Heart left ventricle (tissue), 16 donors: ENCODE data around the gene RBMS3. TPM values are rescaled to one million over a fixed set of nuclear protein-coding genes. Genes with fewer than 3 reads are reported as not detected.
"Not testable (repeated sequence)": the region's sequence is repeated elsewhere in the genome, so short reads cannot be mapped to it uniquely, and the experiment has no call there.

Experiments
- ATAC-seq, 4 donors: fragments of 200-7000 bp; cut with Tn5 transposase; one replicate each; pipeline ENCODE4 v1.9.1; 2020 to 2022; ENCODE audit warnings: moderate library complexity in 4 of 4, mild to moderate bottlenecking in 3 of 4, moderate number of reproducible peaks in 1 of 4
- DNase-seq, 5 donors: peaks; one replicate each; pipeline ENCODE4 v3.0.0-alpha.2; 2020
- H3K27ac ChIP-seq, 12 donors: fragments of 200-600 bp; sonication (generic) in 4 of 12; one replicate each; pipeline versions ENCODE4 v1.5.0 to v1.8.0; 2016 to 2022; ENCODE audit warnings: mild to moderate bottlenecking in 2 of 12
- H3K27me3 ChIP-seq, 9 donors: fragments of 200-600 bp; sonication (generic) in 2 of 9; one replicate each; pipeline versions ENCODE4 v1.5.1 to v1.8.0; 2016 to 2022; ENCODE audit warnings: mild to moderate bottlenecking in 3 of 9
- H3K36me3 ChIP-seq, 9 donors: fragments of 200-600 bp; sonication (generic) in 2 of 9; one replicate each; pipeline versions ENCODE4 v1.5.0 to v1.8.0; 2018 to 2022; ENCODE audit warnings: mild to moderate bottlenecking in 2 of 9
- H3K4me1 ChIP-seq, 12 donors: fragments of 200-600 bp; sonication (generic) in 4 of 12; one replicate each; pipeline versions ENCODE4 v1.5.0 to v1.8.0; 2016 to 2022; ENCODE audit warnings: mild to moderate bottlenecking in 3 of 12
- H3K4me3 ChIP-seq, 12 donors: fragments of 200-600 bp; sonication (generic) in 4 of 12; one replicate each; pipeline versions ENCODE4 v1.5.0 to v1.8.0; 2017 to 2022; ENCODE audit warnings: mild to moderate bottlenecking in 9 of 12, moderate library complexity in 4 of 12
- H3K9me3 ChIP-seq, 12 donors: fragments of 200-600 bp; sonication (generic) in 4 of 12; one replicate each; pipeline versions ENCODE4 v1.5.0 to v1.8.0; 2016 to 2022; ENCODE audit warnings: mild to moderate bottlenecking in 1 of 12
- CTCF ChIP-seq, 12 donors: fragments of 200-600 bp; sonication (generic) in 4 of 12; IDR thresholded peaks; one replicate each; pipeline versions ENCODE4 v1.5.0 to v1.8.0; 2018 to 2022; ENCODE audit warnings: antibody characterized with exemption in 12 of 12, mild to moderate bottlenecking in 5 of 12
- POLR2A ChIP-seq, 2 donors: fragments of 450-650 bp; IDR thresholded peaks; one replicate each; pipeline ENCODE4 v1.6.1; 2017; ENCODE audit warnings: antibody characterized with exemption in 2 of 2, mild to moderate bottlenecking in 2 of 2, moderate library complexity in 2 of 2
- WGBS, 4 donors: extraction: QIAGEN DNeasy Blood & Tissue Kit in 2 of 4; methylation state at CpG; one replicate each; pipeline versions ENCODE4 v1.1.5 to v1.1.7; 2013 to 2018; 5-methylcytosine and 5-hydroxymethylcytosine counted together
- intact Hi-C, 10 donors: fragments of 100-400 bp; cut with DNase I; formaldehyde crosslinking; loops; one replicate each; pipeline versions ENCODE4 v1.11.1 to v1.14.2; 2022
- polyA plus RNA-seq, 2 donors: library from polyadenylated mRNA; stranded (reverse); fragments of 200-250 nt; gene quantifications; one replicate each; pipeline ENCODE4 v1.2.3, GENCODE V29; 2013
- total RNA-seq, 9 donors: library from RNA; depleted of rRNA in 2 of 9; stranded (reverse); fragments of >200 nt in 2 of 9; fragmentation: NEBNext Ultra II Directional in 3 of 9; extraction: Animal tissue kit (Norgen Biotek cat#: 25700) in 3 of 9; gene quantifications; one replicate each; pipeline versions ENCODE4 v1.1.0 to v1.2.4, GENCODE V29; 2016 to 2023
- donor health status: ischemic (EF 13 %, LVEDD 7.1; RV severe dilation, severe dysfunction).
- donor health status: healthy with polysubstance abuse.
- donor health status: DM: no; HTN: yes; CAD: no.
- donor health status: DM: no; HTN: no; CAD: no.
- donor health status: ischemic (EF 25% LVEDD 6.9; RV normal size, moderate dysfunction).
- donor health status: ischemic (EF 25% LVEDD 5.7; RV mildly dilated, moderate dysfunction).
- donor health status: healthy.
- donor health status: DM: yes; HTN: yes; CAD: no.
- donor health status: ischemic (EF 35%, LVEDD 5.7; RV mildly dilated, moderate dysfunction).
- donor health status: nonischemic (EF 11% LVEDD 7.7; RV severe dilation, severe dysfunction).
- donor health status: DM: yes; HTN: yes; CAD: no.
- donor health status: PGD.
- donor health status: ischemic (EF 29% LVEDD 5.4; RV normal size, mild dysfunction).
- donor health status: nonischemic (EF 23%, LVEDD 6.1; RV moderate dilation, normal function).

Gene RBMS3
- total and polyA plus RNA-seq, 11 donors: 4.8 to 35.6 (median 26.1) TPM

DNA sequence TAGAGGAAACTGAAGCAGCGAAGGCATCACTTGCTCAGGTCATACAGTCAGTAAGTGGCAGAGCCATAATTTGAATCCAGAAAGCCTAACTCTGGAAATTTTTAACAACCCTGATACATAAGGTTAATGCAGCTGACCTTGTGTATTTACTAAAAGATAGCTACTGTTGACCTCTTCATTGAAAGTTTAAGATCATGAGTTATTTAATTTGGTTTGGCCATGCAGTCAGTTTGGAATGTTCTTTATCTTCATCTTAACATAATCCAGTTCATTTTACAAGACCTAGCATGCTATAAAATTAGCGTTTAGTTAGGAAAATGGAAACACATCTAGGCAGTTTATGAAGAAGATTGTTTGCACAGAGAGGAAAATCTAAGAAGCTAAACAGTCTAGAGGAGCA lies 240.9 kb downstream of the RBMS3 start:
- DNase-seq: no peak
- Histone ChIP-seq H3K27ac (peak overlapping the region in 1 of 12 donors; percentile 4), H3K27me3 (no peaks in the 10 kb centered on the region), H3K4me1 (peaks cover 9 to 79% (median 28%) of the 10 kb centered on the region in 12 donors), H3K36me3 (no peaks in the 10 kb centered on the region), H3K4me3 (no peak overlapping the region), H3K9me3 (no peaks in the 10 kb centered on the region)
- ATAC-seq: no peak
- 77 to 87% (median 80%) methylated on average over 2 of the region's 2 CpGs for WGBS, 4 donors
- no peak for TF ChIP-seq CTCF (IDR thresholded peaks at IDR 0.05)
- no peak for TF ChIP-seq POLR2A (IDR thresholded peaks at IDR 0.05)
- intact Hi-C loops: loop anchor here in 4 of 10 donors (5.0 to 10.0 kb wide), 3 partner anchors 237 to 243 kb away; partner anchors contain the start of gene RBMS3 (in 2 of the 4)

- H3K27me3 ChIP-seq, ATAC-seq, H3K9me3 ChIP-seq, DNase-seq, H3K4me3 ChIP-seq, H3K36me3 ChIP-seq: not testable (repeated sequence)
- H3K27ac ChIP-seq: peak overlapping the region; percentile 7 to 83 (median 62)
- 91 to 95% (median 93%) methylated on average over 10 of the region's 10 CpGs for WGBS, 4 donors
- intact Hi-C loops: loop anchor here in 5 of 10 donors (2.0 to 10.0 kb wide), 4 partner anchors 240 to 242 kb away; partner anchors contain the start of gene RBMS3 (in 2 of the 5)
- peaks cover 9 to 76% (median 36%) of the 10 kb centered on the region in 12 donors for H3K4me1 ChIP-seq
Measured at GRCh38 chr3:29524433-29524832, 243.6 kb downstream of the RBMS3 start.

DNA sequence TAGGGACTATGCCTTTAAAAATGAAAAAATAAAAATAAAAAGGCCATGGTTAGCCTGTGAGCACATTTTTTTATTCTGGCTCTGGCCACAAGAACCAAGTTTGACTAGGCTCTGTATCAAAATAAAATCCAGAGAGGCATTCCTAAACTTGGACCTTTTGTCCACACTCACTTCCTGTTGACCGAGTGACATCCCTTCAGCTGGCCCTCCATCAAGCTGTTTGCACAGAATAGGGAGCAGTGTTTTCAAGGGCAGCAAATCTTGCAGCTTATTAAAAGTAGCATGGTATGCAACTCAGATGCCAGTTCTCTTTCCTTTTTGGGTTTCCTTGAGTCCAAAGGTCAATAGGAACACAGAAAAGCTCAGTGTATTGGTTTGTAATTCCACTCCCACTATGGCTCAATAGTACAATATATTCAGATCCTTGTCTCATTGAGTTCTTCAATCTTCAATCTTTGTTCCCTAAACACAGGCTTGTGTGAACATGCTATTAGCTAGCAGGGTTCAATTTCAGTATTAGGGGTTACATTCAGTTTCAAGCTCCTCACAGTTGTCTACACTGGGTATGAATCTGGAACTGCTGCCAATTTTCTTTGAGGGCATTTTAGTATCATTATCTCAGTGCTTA lies 244.5 kb downstream of the RBMS3 start:
- DNase-seq (peak in 4 of 5 donors; percentile 51 to 73 (median 63)), ATAC-seq (peak; percentile 90 to 95 (median 92))
- Histone ChIP-seq H3K4me3 (peak overlapping the region in 1 of 12 donors; percentile 8), H3K9me3 (no peaks in the 10 kb centered on the region), H3K36me3 (no peaks in the 10 kb centered on the region), H3K27ac (peak overlapping the region; percentile 7 to 83 (median 62)), H3K4me1 (peaks cover 9 to 76% (median 36%) of the 10 kb centered on the region in 12 donors), H3K27me3 (no peaks in the 10 kb centered on the region)
- WGBS, 4 donors: 4 to 12% (median 6%) methylated on average over 1 of the region's 1 CpG
- intact Hi-C loops: loop anchor here in 5 of 10 donors (2.0 to 10.0 kb wide), 4 partner anchors 239 to 243 kb away; partner anchors contain the start of gene RBMS3 (in 4 of the 5)
- TF ChIP-seq POLR2A (IDR thresholded peaks at IDR 0.05): no peak
- TF ChIP-seq CTCF (IDR thresholded peaks at IDR 0.05): no peak

- DNase-seq (no peak), ATAC-seq (no peak)
- WGBS, 4 donors: 29 to 53% (median 31%) methylated on average over 1 of the region's 1 CpG
- H3K4me3 ChIP-seq: no peak overlapping the region
- no peaks in the 10 kb centered on the region for H3K27me3 ChIP-seq
- H3K27ac ChIP-seq: peak overlapping the region in 4 of 12 donors; percentile 3 to 56 (median 28)
- H3K36me3 ChIP-seq: no peaks in the 10 kb centered on the region
- intact Hi-C loops: loop anchor here in 4 of 10 donors (5.0 to 10.0 kb wide), 3 partner anchors 238 to 245 kb away; partner anchors contain the start of gene RBMS3 (in 4 of the 4)
- H3K4me1 ChIP-seq: peaks cover 7 to 70% (median 34%) of the 10 kb centered on the region in 12 donors
- TF ChIP-seq POLR2A (IDR thresholded peaks at IDR 0.05): no peak
- TF ChIP-seq CTCF (IDR thresholded peaks at IDR 0.05): no peak
- H3K9me3 ChIP-seq: no peaks in the 10 kb centered on the region
Measured at GRCh38 chr3:29527246-29527645, 246.4 kb downstream of the RBMS3 start.
